Brain microvascular endothelial cell (primary cell): ENCODE data around the gene LYPD5.
A peak's percentile ranks its signal among the peaks of the same experiment; 100 is the strongest.

ENCODE experiments used
- DNase-seq: peaks from one replicate; pipeline ENCODE4 v3.0.0-alpha.2; 2020
- H3K27ac ChIP-seq: fragments of 250-450 bp; sonication (Bioruptor Pico); 2 replicates; pipeline ENCODE4 v1.5.1; 2020; ENCODE audit warnings: mild to moderate bottlenecking, moderate library complexity
- H3K27me3 ChIP-seq: fragments of 250-450 bp; sonication (Bioruptor Pico); replicated peaks from 2 replicates; pipeline ENCODE4 v1.5.1; 2020; ENCODE audit warnings: mild to moderate bottlenecking
- H3K36me3 ChIP-seq: fragments of 250-450 bp; sonication (Bioruptor Pico); replicated peaks from 2 replicates; pipeline ENCODE4 v1.5.1; 2020; ENCODE audit warnings: mild to moderate bottlenecking
- H3K4me3 ChIP-seq: 2 replicates; pipeline ENCODE4 v1.5.1; 2011; ENCODE audit warnings: low read depth, mild to moderate bottlenecking, control low read depth, low read length, moderate library complexity
- in situ Hi-C: cut with HindIII; loops from 2 replicates; pipeline ENCODE4 v1.10.0; 2017; ENCODE audit warnings: low sequenced_read_pairs, low pct_ligation_motif_present
- TF ChIP-seq, protein P1 (sequence below): IDR thresholded peaks from 2 replicates; pipeline ENCODE4 v1.5.1; 2011; ENCODE audit warnings: low read depth, mild to moderate bottlenecking, moderate library complexity, low read length, control low read depth, inconsistent platforms; ENCODE audit errors: missing control alignments

The LYPD5 gene

DNA sequence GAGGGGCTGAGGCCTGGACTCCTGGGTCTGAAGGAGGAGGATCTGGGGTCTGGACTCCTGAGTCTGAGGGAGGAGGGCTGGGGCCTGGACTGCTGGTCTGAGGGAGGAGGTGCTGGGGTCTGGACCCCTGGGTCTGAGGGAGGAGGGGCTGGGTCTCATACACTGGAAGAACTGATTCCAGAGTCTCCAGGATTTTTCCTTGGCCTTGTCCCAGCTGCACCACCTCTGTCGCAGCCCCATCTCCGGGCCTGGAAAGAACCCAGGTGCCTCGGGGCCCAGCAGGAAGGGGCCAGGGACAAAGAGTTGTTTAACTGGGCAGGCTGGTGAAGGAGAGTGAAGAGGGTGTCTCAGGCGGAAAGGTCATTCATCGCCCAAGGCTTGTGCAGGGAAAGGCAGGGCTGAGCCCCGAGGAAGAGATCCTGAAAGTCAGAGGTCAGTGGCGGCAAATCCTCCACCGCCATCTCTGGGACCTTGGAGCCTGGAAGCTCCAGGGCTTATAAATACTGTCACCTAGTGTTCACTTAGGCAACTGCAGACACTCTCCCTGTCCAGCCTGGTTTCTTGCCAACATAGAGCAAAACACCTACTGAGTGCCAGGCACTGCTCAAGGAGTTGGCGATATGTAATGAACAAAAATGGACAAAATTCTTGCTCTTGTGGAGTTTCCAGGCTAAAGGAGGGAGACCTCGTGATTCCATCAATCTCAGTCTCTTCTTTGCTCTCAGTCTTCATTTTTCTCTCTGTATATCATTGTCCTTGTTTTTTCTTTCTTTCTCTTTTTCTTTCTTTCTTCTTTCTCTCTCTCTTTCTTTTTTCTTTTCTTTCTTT is 17.1 kb downstream of the LYPD5 start:
- H3K36me3 ChIP-seq: no peaks in the 10 kb centered on the region
- H3K27me3 ChIP-seq: no peaks in the 10 kb centered on the region
- TF ChIP-seq, protein P1, sequence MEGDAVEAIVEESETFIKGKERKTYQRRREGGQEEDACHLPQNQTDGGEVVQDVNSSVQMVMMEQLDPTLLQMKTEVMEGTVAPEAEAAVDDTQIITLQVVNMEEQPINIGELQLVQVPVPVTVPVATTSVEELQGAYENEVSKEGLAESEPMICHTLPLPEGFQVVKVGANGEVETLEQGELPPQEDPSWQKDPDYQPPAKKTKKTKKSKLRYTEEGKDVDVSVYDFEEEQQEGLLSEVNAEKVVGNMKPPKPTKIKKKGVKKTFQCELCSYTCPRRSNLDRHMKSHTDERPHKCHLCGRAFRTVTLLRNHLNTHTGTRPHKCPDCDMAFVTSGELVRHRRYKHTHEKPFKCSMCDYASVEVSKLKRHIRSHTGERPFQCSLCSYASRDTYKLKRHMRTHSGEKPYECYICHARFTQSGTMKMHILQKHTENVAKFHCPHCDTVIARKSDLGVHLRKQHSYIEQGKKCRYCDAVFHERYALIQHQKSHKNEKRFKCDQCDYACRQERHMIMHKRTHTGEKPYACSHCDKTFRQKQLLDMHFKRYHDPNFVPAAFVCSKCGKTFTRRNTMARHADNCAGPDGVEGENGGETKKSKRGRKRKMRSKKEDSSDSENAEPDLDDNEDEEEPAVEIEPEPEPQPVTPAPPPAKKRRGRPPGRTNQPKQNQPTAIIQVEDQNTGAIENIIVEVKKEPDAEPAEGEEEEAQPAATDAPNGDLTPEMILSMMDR: peak; percentile 100
- H3K4me3 ChIP-seq: no peak overlapping the region
- no peak overlapping the region for H3K27ac ChIP-seq
- in situ Hi-C loops: no loop called here
- DNase-seq: peak; percentile 57

DNA sequence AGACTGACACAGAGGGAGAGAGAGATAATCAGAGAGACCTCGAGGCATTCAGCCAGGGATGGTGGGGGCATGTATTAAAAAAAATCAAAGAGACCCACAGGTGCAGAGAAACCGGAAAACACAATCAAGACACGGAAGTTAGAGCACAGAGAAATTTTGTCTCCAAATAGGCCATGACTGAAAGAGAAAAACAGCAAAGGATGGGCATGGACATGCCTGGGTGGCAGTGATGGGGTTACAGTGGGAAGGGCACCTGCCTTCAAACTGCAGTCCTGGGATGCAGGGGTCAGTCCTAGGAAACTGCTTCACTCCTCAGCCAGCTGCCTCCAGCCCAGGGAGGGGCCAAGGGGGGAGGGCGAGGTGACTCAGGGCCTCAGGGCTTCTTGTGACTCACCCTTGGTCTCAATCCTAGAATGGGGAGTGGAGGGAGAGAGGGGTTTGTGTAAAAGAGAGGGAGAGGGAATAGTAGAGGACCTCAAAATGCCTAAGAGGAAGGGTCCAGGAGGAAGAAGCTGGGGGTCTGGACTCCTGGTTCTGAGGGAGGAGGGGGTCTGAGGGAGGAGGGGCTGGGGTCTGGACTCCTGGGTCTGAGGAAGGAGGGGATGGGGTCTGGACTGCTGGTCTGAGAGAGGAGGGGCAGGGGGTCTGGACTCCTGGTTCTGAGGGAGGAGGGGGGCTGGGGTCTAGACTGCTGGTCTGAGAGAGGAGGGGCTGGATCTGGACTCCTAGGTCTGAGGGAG is 17.8 kb downstream of the LYPD5 start:
- Histone ChIP-seq H3K27me3 (no peaks in the 10 kb centered on the region), H3K27ac (no peak overlapping the region), H3K36me3 (no peaks in the 10 kb centered on the region), H3K4me3 (no peak overlapping the region)
- in situ Hi-C loops: no loop called here
- TF ChIP-seq, protein P1: no peak
- peak; percentile 72 for DNase-seq

DNA sequence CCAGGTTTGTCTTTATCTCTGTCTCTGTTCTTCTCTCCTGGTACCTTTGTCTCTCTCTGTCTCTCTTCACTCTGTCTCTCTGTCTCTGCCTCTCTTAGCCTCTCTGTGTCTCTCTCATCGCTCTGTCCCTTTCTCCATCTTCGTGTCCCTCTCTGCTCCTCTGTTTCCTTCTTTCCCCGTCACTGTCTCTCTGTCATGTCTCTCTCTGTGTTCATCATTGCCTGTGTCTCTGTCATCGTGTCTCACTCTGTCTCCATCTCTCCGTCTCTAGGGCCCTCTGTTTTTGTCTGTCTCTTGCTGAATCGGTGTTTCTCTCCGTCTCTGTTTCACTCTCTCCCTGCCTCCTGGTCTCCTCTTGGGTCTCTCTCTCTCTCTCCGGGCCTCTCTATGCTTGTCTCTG is 18.6 kb downstream of the LYPD5 start:
- no peak for DNase-seq
- Histone ChIP-seq H3K27me3 (no peaks in the 10 kb centered on the region), H3K36me3 (no peaks in the 10 kb centered on the region), H3K27ac (no peak overlapping the region), H3K4me3 (no peak overlapping the region)
- in situ Hi-C loops: no loop called here
- TF ChIP-seq, protein P1: no peak

DNA sequence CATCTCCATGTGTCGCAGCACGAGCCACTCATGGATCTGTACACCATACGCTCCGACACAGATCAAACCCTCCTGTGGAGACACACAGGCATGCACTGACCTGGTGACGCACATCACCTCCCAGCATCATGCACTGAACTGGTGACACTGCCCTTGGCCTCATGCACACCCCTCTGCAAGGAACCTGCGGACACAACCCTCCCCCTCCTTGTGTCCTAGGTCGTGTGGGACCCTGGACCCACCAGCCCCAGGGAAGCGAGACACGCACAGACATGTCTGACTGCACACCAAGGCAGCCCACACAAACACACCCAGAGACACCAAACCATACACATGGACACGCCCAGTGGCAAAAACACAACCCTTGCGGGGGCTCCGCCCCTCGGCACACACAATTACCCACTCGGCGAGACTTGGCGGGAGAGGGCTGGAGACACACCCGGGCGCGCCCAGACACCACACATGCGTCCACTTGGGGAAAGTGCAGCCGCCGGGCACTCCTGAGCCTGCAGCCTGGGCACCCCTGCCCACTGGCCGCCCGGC is 19.5 kb downstream of the LYPD5 start:
- no peak overlapping the region for H3K4me3 ChIP-seq
- TF ChIP-seq, protein P1: no peak
- H3K36me3 ChIP-seq: no peaks in the 10 kb centered on the region
- no peak overlapping the region for H3K27ac ChIP-seq
- DNase-seq: no peak
- no peaks in the 10 kb centered on the region for H3K27me3 ChIP-seq
- in situ Hi-C loops: no loop called here

DNA sequence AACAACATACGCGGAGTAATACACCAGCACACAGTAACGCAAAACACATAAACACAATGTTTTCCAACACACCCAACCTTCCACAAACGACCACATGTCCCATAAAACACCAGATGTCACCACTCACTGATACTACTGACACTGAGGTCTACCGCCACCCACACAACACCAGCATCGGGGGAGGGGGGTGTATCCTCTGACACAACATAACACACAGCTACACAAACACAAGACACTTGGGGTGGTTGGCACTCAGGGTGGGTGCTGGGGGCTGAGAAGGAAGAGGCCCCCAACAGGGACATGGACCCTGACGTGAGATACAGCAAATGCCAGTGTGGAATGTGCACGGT is 20.0 kb downstream of the LYPD5 start:
- Histone ChIP-seq H3K27me3 (no peaks in the 10 kb centered on the region), H3K27ac (no peak overlapping the region)

More for the DNA sequence above, 20.0 kb downstream of the LYPD5 start:
- in situ Hi-C loops: no loop called here
- Histone ChIP-seq H3K36me3 (no peaks in the 10 kb centered on the region), H3K4me3 (no peak overlapping the region)
- DNase-seq: no peak
- TF ChIP-seq, protein P1: no peak
